LNCaP clone FGC (cell line): Measurements from ENCODE around the gene SLC35A2.
A peak's percentile ranks its signal among the peaks of the same experiment; 100 is the strongest.

Experiments used
- DNase-seq: peaks from one replicate; pipeline ENCODE4 v3.0.0-alpha.2; 2011; ENCODE audit warnings: low read depth
- H3K4me3 ChIP-seq: 2 replicates; pipeline ENCODE4 v1.5.1; 2011; ENCODE audit warnings: mild to moderate bottlenecking, low read depth, low read length, control low read depth
- CTCF ChIP-seq: IDR thresholded peaks from 2 replicates; pipeline ENCODE4 v1.5.1; 2012; ENCODE audit warnings: mild to moderate bottlenecking; ENCODE audit not compliant: control insufficient read depth, insufficient read depth; ENCODE audit errors: extremely low read depth

SLC35A2 gene

GRCh38 chrX:48896611-48897011, 14.8 kb downstream of the SLC35A2 start:
- no peak for TF ChIP-seq CTCF
- peak; percentile 34 for DNase-seq
- H3K4me3 ChIP-seq: peak overlapping the region; percentile 88

DNA sequence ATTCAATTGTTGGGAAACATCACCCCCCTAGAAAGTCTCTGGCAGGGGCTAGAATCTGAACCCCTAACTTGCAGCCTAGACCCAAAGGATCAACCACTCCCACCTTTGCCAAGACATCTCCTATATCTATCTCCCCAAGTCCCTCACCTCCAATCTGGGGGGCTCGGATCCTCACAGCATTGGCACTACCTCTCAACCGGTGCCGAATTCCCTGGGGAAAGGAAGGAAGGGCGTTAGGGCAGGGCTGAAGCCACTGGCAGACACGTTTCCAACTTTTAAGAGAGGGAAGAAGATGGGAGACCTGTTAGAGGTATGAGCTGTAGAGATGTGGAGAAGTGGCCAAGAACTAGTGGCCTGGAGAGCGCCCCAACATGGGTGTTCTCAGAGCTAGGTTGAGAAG, 16.6 kb downstream of the SLC35A2 start:
- no peak for TF ChIP-seq CTCF
- H3K4me3 ChIP-seq: no peak overlapping the region
- DNase-seq: no peak

DNA sequence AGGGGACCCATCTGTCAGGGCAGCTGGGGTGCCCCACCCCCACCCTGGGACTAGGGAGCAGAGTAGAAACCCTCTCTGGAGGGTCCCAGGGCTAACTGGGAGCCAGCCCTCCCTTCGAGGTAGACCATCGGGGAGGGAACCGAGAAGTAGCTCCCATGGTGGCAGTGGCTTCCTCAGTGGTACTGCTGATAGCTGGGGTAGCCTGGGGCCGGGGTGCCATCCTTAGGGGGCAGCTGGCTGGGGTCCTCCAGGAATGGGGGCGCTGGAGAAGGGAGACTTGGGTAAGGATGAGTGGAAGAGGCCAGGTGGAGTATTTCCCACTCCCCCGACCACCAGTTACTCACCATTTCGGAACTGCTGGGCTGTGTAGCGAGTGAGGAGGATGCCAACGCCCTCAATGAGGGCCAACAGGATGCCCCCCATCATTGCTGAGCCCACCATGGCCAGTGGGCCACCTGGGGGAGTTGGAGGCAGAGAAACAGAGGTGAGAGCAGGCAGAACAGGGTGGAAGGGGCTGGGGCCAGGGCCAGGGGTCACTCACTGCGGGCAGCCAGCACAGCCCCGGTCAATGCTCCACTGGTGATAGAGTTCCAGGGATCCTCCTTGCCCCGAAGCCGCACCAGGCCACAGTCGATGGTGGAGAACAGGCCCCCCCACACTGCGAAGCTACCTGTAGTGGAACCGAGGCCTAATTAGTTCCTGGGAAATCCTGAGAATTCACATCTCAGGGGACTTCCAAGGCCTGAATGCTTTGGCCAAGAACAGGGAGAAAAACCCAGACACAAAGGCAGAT, 17.7 kb downstream of the SLC35A2 start:
- TF ChIP-seq CTCF: no peak
- DNase-seq: no peak
- no peak overlapping the region for H3K4me3 ChIP-seq

DNA sequence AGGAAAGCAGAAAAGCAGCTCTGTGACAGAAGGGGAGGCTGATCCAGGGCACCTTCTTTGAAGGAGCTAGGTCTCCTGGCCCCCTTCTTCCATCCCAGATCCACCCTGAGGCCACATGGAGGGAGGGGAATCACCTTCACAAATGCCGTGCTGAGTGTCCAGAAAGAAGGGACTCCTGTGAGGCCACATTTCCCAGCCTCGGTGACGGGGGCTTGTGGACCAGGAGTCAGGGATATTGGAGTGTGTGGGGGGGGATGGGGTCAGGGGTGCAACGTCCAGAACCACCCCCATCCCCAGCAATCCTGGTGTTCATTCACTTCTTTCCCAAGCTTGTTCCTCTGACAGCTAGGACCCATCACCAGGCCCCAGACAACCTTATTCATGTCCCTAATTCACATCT, 18.6 kb downstream of the SLC35A2 start:
- H3K4me3 ChIP-seq: no peak overlapping the region
- DNase-seq: no peak
- no peak for TF ChIP-seq CTCF

DNA sequence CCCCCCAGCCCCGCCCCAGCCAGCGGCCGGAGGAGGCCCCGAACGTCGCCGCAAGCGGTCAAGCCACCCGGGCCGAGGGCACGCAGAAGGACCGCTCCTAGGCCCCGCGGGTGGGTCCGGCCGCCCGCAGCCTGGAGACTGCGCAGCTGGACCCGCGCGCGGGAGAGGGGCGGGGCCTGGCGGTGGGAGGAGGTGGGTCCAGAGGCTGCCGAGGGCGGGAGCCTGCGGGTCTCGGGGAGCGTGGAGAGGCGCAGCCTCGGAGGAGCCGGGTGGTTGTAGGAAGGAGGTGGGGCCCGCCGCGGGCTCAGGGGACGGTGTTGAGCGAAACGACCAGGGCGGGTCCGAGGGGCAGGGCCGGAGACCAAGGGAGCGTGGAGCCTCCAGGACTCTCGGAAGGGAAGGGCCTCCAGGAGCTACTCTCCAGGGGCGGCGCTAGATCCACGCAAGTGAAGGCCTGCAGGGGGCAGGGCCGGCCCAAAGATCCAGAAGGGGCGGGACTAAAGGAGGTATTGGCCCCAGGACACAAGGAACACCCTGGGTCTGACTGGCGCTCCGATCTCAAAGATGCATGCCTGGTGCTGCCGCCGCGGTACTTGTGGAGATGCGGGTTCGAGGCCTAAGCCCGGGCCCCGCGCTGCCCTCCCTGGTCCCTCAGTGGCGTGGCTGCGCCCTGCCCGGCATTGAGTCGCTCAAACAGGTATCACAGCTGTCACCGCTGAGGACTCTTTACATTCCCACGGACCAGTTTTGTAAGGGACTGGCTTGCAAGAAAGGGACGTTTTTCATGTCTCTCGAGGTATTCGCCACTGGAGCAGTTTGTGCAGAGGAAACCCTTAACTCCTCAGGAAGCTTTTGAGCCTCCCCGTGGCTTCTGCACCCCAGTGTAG, 19.8 kb downstream of the SLC35A2 start:
- DNase-seq: peak; percentile 62
- TF ChIP-seq CTCF: peak; percentile 49
- peak overlapping the region; percentile 47 for H3K4me3 ChIP-seq

- peak overlapping the region; percentile 47 for H3K4me3 ChIP-seq
- no peak for DNase-seq
- TF ChIP-seq CTCF: no peak
Measured at GRCh38 chrX:48890934-48891401, 20.5 kb downstream of the SLC35A2 start.
